Calu3 (cell line): ENCODE results near the gene UBXN11. TPM values are rescaled to one million over a fixed set of nuclear protein-coding genes. Genes with fewer than 3 reads are reported as not detected.

Experiments used
- BruUV-seq: library from RNA; stranded (reverse); fragments of 400-500 nt; replicated peaks from 2 replicates; lab custom pipeline; 2021; lab: Mats Ljungman, UMichigan
- CTCF ChIA-PET: fragments of 300-600 bp; sonication (Branson Sonifier 250); formaldehyde crosslinking; loops from one replicate; lab custom pipeline; 2022; ENCODE audit warnings: antibody characterized with exemption; lab: Charles Lee
- DNase-seq: peaks from one replicate; pipeline ENCODE4 v3.0.0; 2022
- H3K27ac Mint-ChIP-seq: one replicate; pipeline ENCODE4 v1.8.0; 2022; ENCODE audit warnings: mixed read lengths; ENCODE audit not compliant: unreplicated experiment
- H3K27me3 Mint-ChIP-seq: one replicate; pipeline ENCODE4 v1.8.0; 2022; ENCODE audit warnings: mixed read lengths; ENCODE audit not compliant: unreplicated experiment
- H3K36me3 Mint-ChIP-seq: one replicate; pipeline ENCODE4 v1.8.0; 2022; ENCODE audit warnings: mild to moderate bottlenecking, moderate library complexity, mixed read lengths; ENCODE audit not compliant: insufficient read depth, unreplicated experiment
- H3K4me1 Mint-ChIP-seq: one replicate; pipeline ENCODE4 v1.8.0; 2022; ENCODE audit warnings: mild to moderate bottlenecking, low read depth, mixed read lengths; ENCODE audit not compliant: unreplicated experiment
- H3K4me3 Mint-ChIP-seq: one replicate; pipeline ENCODE4 v1.8.0; 2022; ENCODE audit warnings: mild to moderate bottlenecking, low read depth, moderate library complexity, mixed read lengths; ENCODE audit not compliant: unreplicated experiment
- H3K9me3 Mint-ChIP-seq: one replicate; pipeline ENCODE4 v1.8.0; 2022; ENCODE audit warnings: low read depth, mixed read lengths; ENCODE audit not compliant: unreplicated experiment
- intact Hi-C: fragments of 100-400 bp; cut with micrococcal nuclease; formaldehyde crosslinking; loops from one replicate; pipeline ENCODE4 v1.10.0; 2022; ENCODE audit not compliant: unreplicated experiment
- total RNA-seq: library from RNA; stranded (reverse); gene quantifications from 2 replicates; pipeline ENCODE4 v1.2.3, GENCODE V29; 2022
- TF ChIP-seq, protein P1 (sequence below): fragments of 200-600 bp; IDR thresholded peaks from one replicate; pipeline ENCODE4 v1.8.0; 2022; ENCODE audit warnings: antibody characterized with exemption; ENCODE audit not compliant: unreplicated experiment

The UBXN11 gene
- total RNA-seq, 1 experiment from 2014 or later, result 24.0 TPM

DNA sequence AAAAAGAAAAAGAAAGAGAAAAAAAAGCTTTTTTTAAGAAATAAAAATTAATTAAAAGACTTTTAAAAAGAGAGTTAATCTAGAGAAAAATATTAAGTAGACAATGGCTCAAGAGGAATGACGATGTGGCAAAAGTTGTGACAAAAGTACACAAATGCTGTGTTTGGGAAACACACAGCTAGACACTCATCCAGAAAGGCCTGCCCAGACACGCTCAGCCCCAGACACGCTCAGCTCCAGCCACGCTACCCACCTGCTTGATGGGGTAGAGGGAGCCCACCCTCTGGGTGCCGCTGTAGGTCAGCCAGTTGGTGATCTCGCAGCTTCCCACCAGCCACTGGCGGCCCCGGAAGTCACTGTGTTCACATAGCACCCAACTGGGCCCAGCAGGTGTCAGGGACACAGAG lies 21.5 kb upstream of the UBXN11 start:
- H3K9me3 Mint-ChIP-seq, result no peaks in the 10 kb centered on the region
- H3K27me3 Mint-ChIP-seq, result no peaks in the 10 kb centered on the region
- intact Hi-C loops, result no loop called here
- H3K4me1 Mint-ChIP-seq, result no peaks in the 10 kb centered on the region
- CTCF ChIA-PET, result no interaction called here
- H3K27ac Mint-ChIP-seq, result no peak overlapping the region
- peaks cover 2% of the 10 kb centered on the region for H3K36me3 Mint-ChIP-seq
- BruUV-seq, result no TSS peak
- no peak overlapping the region for H3K4me3 Mint-ChIP-seq
- TF ChIP-seq, protein P1, sequence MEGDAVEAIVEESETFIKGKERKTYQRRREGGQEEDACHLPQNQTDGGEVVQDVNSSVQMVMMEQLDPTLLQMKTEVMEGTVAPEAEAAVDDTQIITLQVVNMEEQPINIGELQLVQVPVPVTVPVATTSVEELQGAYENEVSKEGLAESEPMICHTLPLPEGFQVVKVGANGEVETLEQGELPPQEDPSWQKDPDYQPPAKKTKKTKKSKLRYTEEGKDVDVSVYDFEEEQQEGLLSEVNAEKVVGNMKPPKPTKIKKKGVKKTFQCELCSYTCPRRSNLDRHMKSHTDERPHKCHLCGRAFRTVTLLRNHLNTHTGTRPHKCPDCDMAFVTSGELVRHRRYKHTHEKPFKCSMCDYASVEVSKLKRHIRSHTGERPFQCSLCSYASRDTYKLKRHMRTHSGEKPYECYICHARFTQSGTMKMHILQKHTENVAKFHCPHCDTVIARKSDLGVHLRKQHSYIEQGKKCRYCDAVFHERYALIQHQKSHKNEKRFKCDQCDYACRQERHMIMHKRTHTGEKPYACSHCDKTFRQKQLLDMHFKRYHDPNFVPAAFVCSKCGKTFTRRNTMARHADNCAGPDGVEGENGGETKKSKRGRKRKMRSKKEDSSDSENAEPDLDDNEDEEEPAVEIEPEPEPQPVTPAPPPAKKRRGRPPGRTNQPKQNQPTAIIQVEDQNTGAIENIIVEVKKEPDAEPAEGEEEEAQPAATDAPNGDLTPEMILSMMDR, result no peak
- DNase-seq, result no peak

DNA sequence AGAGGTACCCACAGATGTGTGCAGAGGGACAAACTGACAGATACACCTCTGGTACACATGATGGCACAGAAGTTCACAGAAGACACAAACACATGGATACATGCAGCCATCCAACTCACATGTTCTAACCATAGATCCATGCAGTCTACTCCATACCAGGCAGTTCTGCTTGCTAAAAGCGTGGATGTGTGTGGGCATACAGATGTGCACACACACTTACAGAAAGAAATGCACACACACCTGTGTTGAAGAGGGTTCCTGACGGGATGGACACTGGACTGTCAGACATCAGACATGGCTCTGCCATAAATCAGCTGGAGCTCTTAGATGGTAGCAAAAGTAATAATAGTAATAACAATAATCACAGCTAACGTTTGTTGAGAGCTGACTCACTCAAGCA lies 18.1 kb upstream of the UBXN11 start:
- intact Hi-C loops, result loop anchor here (5.0 kb wide), 1 partner anchor 38 kb away; no protein-coding TSS in a partner anchor
- TF ChIP-seq, protein P1, result no peak
- CTCF ChIA-PET, result no interaction called here
- no peaks in the 10 kb centered on the region for H3K27me3 Mint-ChIP-seq
- H3K4me3 Mint-ChIP-seq, result no peak overlapping the region
- H3K27ac Mint-ChIP-seq, result no peak overlapping the region
- no peaks in the 10 kb centered on the region for H3K9me3 Mint-ChIP-seq
- no peak for DNase-seq
- no TSS peak for BruUV-seq
- no peaks in the 10 kb centered on the region for H3K36me3 Mint-ChIP-seq
- H3K4me1 Mint-ChIP-seq, result peaks cover 8% of the 10 kb centered on the region

DNA sequence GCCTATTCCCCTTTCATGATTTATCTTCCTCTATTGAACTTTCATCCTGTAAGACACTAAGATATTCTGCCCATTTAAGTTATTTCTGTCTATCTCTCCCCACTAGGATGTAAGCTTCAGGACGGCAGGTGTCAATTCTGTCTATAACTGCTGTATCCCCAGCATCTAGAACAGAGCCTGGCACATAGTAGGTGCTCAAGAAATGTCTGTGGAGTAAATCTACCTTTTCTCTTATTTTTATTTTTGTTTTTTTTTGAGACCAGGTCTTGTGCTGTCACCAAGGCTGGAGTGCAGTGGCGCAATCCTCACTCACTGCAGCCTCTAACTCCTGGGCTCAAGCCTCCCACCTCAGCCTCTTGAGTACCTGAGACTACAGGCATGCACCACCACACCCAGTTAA lies 16.9 kb upstream of the UBXN11 start:
- intact Hi-C loops, result loop anchor here (5.0 kb wide), 1 partner anchor 39 kb away; no protein-coding TSS in a partner anchor
- Mint-ChIP-seq H3K9me3 (no peaks in the 10 kb centered on the region), H3K4me1 (peaks cover 8% of the 10 kb centered on the region), H3K36me3 (no peaks in the 10 kb centered on the region), H3K27me3 (no peaks in the 10 kb centered on the region), H3K27ac (no peak overlapping the region), H3K4me3 (no peak overlapping the region)
- CTCF ChIA-PET, result interaction anchor here (2.9 kb wide), 1 partner anchor 68 kb away, joined by 8 read pairs; no protein-coding TSS in a partner anchor
- DNase-seq, result no peak
- BruUV-seq, result no TSS peak
- TF ChIP-seq, protein P1, result no peak

DNA sequence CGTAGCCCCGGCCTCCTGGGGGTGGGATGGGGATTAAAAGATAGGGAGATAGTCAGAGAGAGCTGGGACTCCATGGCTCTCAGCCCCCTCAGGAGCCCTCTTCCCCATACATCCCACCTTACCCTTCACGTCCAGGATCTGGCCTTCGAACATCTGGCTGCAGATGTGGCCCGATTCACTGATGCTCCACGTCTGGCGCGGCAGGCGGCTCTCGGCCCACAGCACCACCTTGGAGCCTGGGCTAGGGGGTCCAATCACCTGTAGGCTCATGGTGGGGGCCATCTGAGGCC lies 15.6 kb upstream of the UBXN11 start:
- Mint-ChIP-seq H3K27ac (no peak overlapping the region), H3K36me3 (no peaks in the 10 kb centered on the region), H3K4me3 (no peak overlapping the region), H3K9me3 (no peaks in the 10 kb centered on the region), H3K4me1 (peaks cover 8% of the 10 kb centered on the region), H3K27me3 (no peaks in the 10 kb centered on the region)
- CTCF ChIA-PET, result interaction anchor here (0.6 to 2.9 kb wide), 6 partner anchors 16 to 180 kb away, joined by 3 to 8 read pairs (median 3); no protein-coding TSS in a partner anchor
- no TSS peak for BruUV-seq
- no peak for DNase-seq
- TF ChIP-seq, protein P1, result no peak
- intact Hi-C loops, result loop anchor here (5.0 kb wide), 1 partner anchor 40 kb away; no protein-coding TSS in a partner anchor
